DOHH2 (cell line): ENCODE results near the gene STAU1.
"Not testable (repeated sequence)": the region's sequence is repeated elsewhere in the genome, so short reads cannot be mapped to it uniquely, and the experiment has no call there.

Source experiments
- H3F3A ChIP-seq: fragments of 200-600 bp; sonication (generic), shearing (Covaris generic); 2 replicates; pipeline ENCODE4 v1.6.0; 2016; ENCODE audit warnings: antibody characterized with exemption, mild to moderate bottlenecking; ENCODE audit not compliant: control insufficient read depth, insufficient read depth
- H3K27ac ChIP-seq: fragments of 200-600 bp; sonication (generic); 2 replicates; pipeline ENCODE4 v1.5.1; 2014; ENCODE audit warnings: low read depth, mild to moderate bottlenecking, low read length, moderate library complexity
- H3K27me3 ChIP-seq: fragments of 200-600 bp; sonication (generic); 2 replicates; pipeline ENCODE4 v1.6.1; 2014; ENCODE audit warnings: mild to moderate bottlenecking, low read length, mixed read lengths; ENCODE audit not compliant: control insufficient read depth
- H3K36me3 ChIP-seq: fragments of 200-600 bp; sonication (generic); 2 replicates; pipeline ENCODE4 v1.6.1; 2014; ENCODE audit warnings: mild to moderate bottlenecking, low read length, moderate library complexity, mixed read lengths; ENCODE audit not compliant: control insufficient read depth
- H3K4me1 ChIP-seq: fragments of 200-600 bp; sonication (generic); 2 replicates; pipeline ENCODE4 v1.6.1; 2014; ENCODE audit warnings: mild to moderate bottlenecking, low read length, mixed read lengths; ENCODE audit not compliant: control insufficient read depth
- H3K4me2 ChIP-seq: fragments of 200-600 bp; sonication (generic); 2 replicates; pipeline ENCODE4 v1.6.0; 2014; ENCODE audit warnings: mild to moderate bottlenecking, low read length, moderate library complexity
- H3K4me3 ChIP-seq: fragments of 200-600 bp; sonication (generic); 2 replicates; pipeline ENCODE4 v1.5.1; 2014; ENCODE audit warnings: mild to moderate bottlenecking, low read length, mixed read lengths
- H3K79me2 ChIP-seq: fragments of 200-600 bp; sonication (generic); 2 replicates; pipeline ENCODE4 v1.6.1; 2014; ENCODE audit warnings: mild to moderate bottlenecking, low read length, mixed read lengths; ENCODE audit not compliant: control insufficient read depth
- H3K9me2 ChIP-seq: fragments of 200-600 bp; sonication (generic); replicated peaks from 2 replicates; pipeline ENCODE4 v1.6.1; 2014; ENCODE audit warnings: mild to moderate bottlenecking, low read length, mixed read lengths; ENCODE audit not compliant: control insufficient read depth
- H3K9me3 ChIP-seq: fragments of 200-600 bp; sonication (generic); 2 replicates; pipeline ENCODE4 v1.6.1; 2014; ENCODE audit warnings: antibody characterized with exemption, low read length, mixed read lengths; ENCODE audit not compliant: control insufficient read depth, insufficient read depth
- H4K20me1 ChIP-seq: fragments of 200-600 bp; sonication (generic); 2 replicates; pipeline ENCODE4 v1.6.0; 2014; ENCODE audit warnings: low read depth, mild to moderate bottlenecking, antibody characterized with exemption, low read length, moderate library complexity; ENCODE audit not compliant: control insufficient read depth, insufficient read depth
- CTCF ChIP-seq: fragments of 200-600 bp; sonication (generic); IDR thresholded peaks from one replicate; pipeline ENCODE4 v1.5.1; 2014; ENCODE audit warnings: antibody characterized with exemption, mild to moderate bottlenecking, low read depth, low read length; ENCODE audit not compliant: poor library complexity, severe bottlenecking
- EZH2phosphoT487 ChIP-seq: fragments of 200-600 bp; sonication (generic); IDR thresholded peaks from 2 replicates; pipeline ENCODE4 v1.6.1; 2017; ENCODE audit warnings: borderline replicate concordance, mild to moderate bottlenecking, antibody characterized with exemption, low read length, moderate library complexity, mixed read lengths

STAU1 gene

GRCh38 chr20:49225896-49226295, 37.8 kb upstream of the STAU1 start:
- H3K27me3 ChIP-seq, result no peaks in the 10 kb centered on the region
- no peaks in the 10 kb centered on the region for H4K20me1 ChIP-seq
- no peak for TF ChIP-seq CTCF
- no peak for TF ChIP-seq EZH2phosphoT487
- H3K4me2 ChIP-seq, result no peak overlapping the region
- no peaks in the 10 kb centered on the region for H3F3A ChIP-seq
- H3K79me2 ChIP-seq, result peaks cover 11% of the 10 kb centered on the region
- H3K4me1 ChIP-seq, result peaks cover 8% of the 10 kb centered on the region; the same call in 1 of the 2 replicates
- H3K4me3 ChIP-seq, result no peak overlapping the region
- H3K9me2 ChIP-seq, result no peaks in the 10 kb centered on the region
- peaks cover 72% of the 10 kb centered on the region for H3K36me3 ChIP-seq
- H3K27ac ChIP-seq, result no peak overlapping the region
- H3K9me3 ChIP-seq, result no peaks in the 10 kb centered on the region

- Histone ChIP-seq H3K79me2 (peaks cover 28% of the 10 kb centered on the region), H3K36me3 (peaks cover 40% of the 10 kb centered on the region), H3K4me2 (peak overlapping the region; percentile 84), H3K9me3 (no peaks in the 10 kb centered on the region), H3K4me1 (peaks cover 24% of the 10 kb centered on the region), H3F3A (no peaks in the 10 kb centered on the region), H3K27ac (peak overlapping the region; percentile 44), H3K27me3 (no peaks in the 10 kb centered on the region), H3K4me3 (peak overlapping the region; percentile 90), H3K9me2 (no peaks in the 10 kb centered on the region), H4K20me1 (no peaks in the 10 kb centered on the region)
- TF ChIP-seq EZH2phosphoT487, result no peak
- TF ChIP-seq CTCF, result no peak
These were observed 32.0 kb upstream of the STAU1 start for GRCh38 chr20:49219924-49220831.

GRCh38 chr20:49219091-49219923, 31.2 kb upstream of the STAU1 start, which contains the start of gene DDX27:
DDX27 (plus strand) TSS chr20:49219416; CDS start chr20:49219449, 33 bp downstream.
- no peaks in the 10 kb centered on the region for H3K9me3 ChIP-seq
- H3K9me2 ChIP-seq, result no peaks in the 10 kb centered on the region
- H4K20me1 ChIP-seq, result no peaks in the 10 kb centered on the region
- no peaks in the 10 kb centered on the region for H3F3A ChIP-seq
- H3K79me2 ChIP-seq, result peaks cover 28% of the 10 kb centered on the region
- no peaks in the 10 kb centered on the region for H3K27me3 ChIP-seq
- TF ChIP-seq CTCF (no peak), EZH2phosphoT487 (no peak)
- peak within 1 kb of the TSS; percentile 90 for H3K4me3 ChIP-seq
- H3K36me3 ChIP-seq, result peaks cover 31% of the 10 kb centered on the region
- H3K4me1 ChIP-seq, result peaks cover 24% of the 10 kb centered on the region
- peak within 1 kb of the TSS; percentile 44 for H3K27ac ChIP-seq
- peak within 1 kb of the TSS; percentile 84 for H3K4me2 ChIP-seq

GRCh38 chr20:49218739-49219090, 30.6 kb upstream of the STAU1 start:
- H3K27me3 ChIP-seq, H3K9me2 ChIP-seq, H3K9me3 ChIP-seq, H3F3A ChIP-seq, H4K20me1 ChIP-seq: not testable (repeated sequence)
- Histone ChIP-seq H3K27ac (peak overlapping the region; percentile 39), H3K79me2 (peaks cover 28% of the 10 kb centered on the region), H3K4me2 (peak overlapping the region; percentile 84), H3K36me3 (peaks cover 27% of the 10 kb centered on the region), H3K4me3 (peak overlapping the region; percentile 90), H3K4me1 (peaks cover 24% of the 10 kb centered on the region)
